Activated CD4-positive, alpha-beta T cell treated with anti-CD3 and anti-CD28 coated beads, Interleukin-2, amount 50 U/mL, for 4 hours (primary cell): ENCODE measurements around the gene RPUSD3.
A peak's percentile ranks its signal among the peaks of the same experiment; 100 is the strongest.

Source experiments
- DNase-seq, 2 experiments: peaks; one replicate each; pipeline ENCODE4 v3.0.0-alpha.2; 2020

Gene RPUSD3

GRCh38 chr3:9828801-9829755 lies 14.7 kb downstream of the RPUSD3 start:
- DNase-seq, result no peak

GRCh38 chr3:9826815-9827573 lies 16.8 kb downstream of the RPUSD3 start:
- no peak for DNase-seq

- no peak for DNase-seq
These were observed 18.3 kb downstream of the RPUSD3 start for GRCh38 chr3:9825451-9826040.

GRCh38 chr3:9820946-9821345 lies 22.9 kb downstream of the RPUSD3 start:
- DNase-seq, result no peak

- DNase-seq, result no peak
These were observed 23.3 kb downstream of the RPUSD3 start for GRCh38 chr3:9820543-9820942.

GRCh38 chr3:9818666-9819335 lies 25.0 kb downstream of the RPUSD3 start:
- DNase-seq, result no peak

GRCh38 chr3:9817436-9817835 lies 26.4 kb downstream of the RPUSD3 start:
- DNase-seq, result no peak

GRCh38 chr3:9815986-9816385 lies 27.8 kb downstream of the RPUSD3 start:
- DNase-seq, result no peak

- no peak for DNase-seq
These were observed 30.8 kb downstream of the RPUSD3 start for GRCh38 chr3:9812870-9813483.

GRCh38 chr3:9810846-9811245 lies 33.0 kb downstream of the RPUSD3 start:
- DNase-seq, result no peak

GRCh38 chr3:9810433-9810770 lies 33.4 kb downstream of the RPUSD3 start:
- DNase-seq, result no peak

GRCh38 chr3:9809615-9810432 lies 34.0 kb downstream of the RPUSD3 start, which contains the start of gene TTLL3:
Gene TTLL3 (plus strand): TSS chr3:9810262. CDS start chr3:9810662, 400 bp downstream.
- peak; percentile 12 to 22 for DNase-seq

- no peak for DNase-seq
These were observed 34.6 kb downstream of the RPUSD3 start for GRCh38 chr3:9809239-9809614.

- DNase-seq, result peak; percentile 48 to 50
These were observed 35.3 kb downstream of the RPUSD3 start for GRCh38 chr3:9808345-9809037.

GRCh38 chr3:9807981-9808344 lies 35.8 kb downstream of the RPUSD3 start:
- DNase-seq, result no peak

- DNase-seq, result no peak
These were observed 36.9 kb downstream of the RPUSD3 start for GRCh38 chr3:9806688-9807589.

- DNase-seq, result no peak
These were observed 37.7 kb downstream of the RPUSD3 start for GRCh38 chr3:9806137-9806536.

GRCh38 chr3:9804996-9805395 lies 38.8 kb downstream of the RPUSD3 start:
- no peak for DNase-seq

GRCh38 chr3:9803494-9803893 lies 40.3 kb downstream of the RPUSD3 start:
- no peak for DNase-seq

- no peak for DNase-seq
These were observed 43.3 kb downstream of the RPUSD3 start for GRCh38 chr3:9800529-9800928.
